Neural progenitor cell (in vitro differentiated cells): ENCODE results near the gene PSAPL1. TPM values are rescaled to one million over a fixed set of nuclear protein-coding genes. Genes with fewer than 3 reads are reported as not detected.

Experiments used
- DNase-seq: peaks from one replicate; pipeline ENCODE4 v3.0.0-alpha.2; 2016; ENCODE audit warnings: low spot score
- H2AFZ ChIP-seq: fragments of 200-600 bp; sonication (generic); replicated peaks from 2 replicates; pipeline ENCODE4 v1.6.1; 2016; ENCODE audit warnings: antibody characterized with exemption
- H3F3A ChIP-seq: fragments of 200-600 bp; sonication (generic); 2 replicates; pipeline ENCODE4 v1.6.1; 2016; ENCODE audit warnings: antibody characterized with exemption, low read depth
- H3K27ac ChIP-seq: fragments of 200-600 bp; sonication (generic); 2 replicates; pipeline ENCODE4 v1.5.1; 2016; ENCODE audit warnings: mild to moderate bottlenecking
- H3K27me3 ChIP-seq: fragments of 200-600 bp; sonication (generic); 2 replicates; pipeline ENCODE4 v1.6.1; 2016; ENCODE audit warnings: mild to moderate bottlenecking, moderate library complexity
- H3K36me3 ChIP-seq: fragments of 200-600 bp; sonication (generic); 2 replicates; pipeline ENCODE4 v1.5.1; 2016
- H3K4me1 ChIP-seq: fragments of 200-600 bp; sonication (generic); 2 replicates; pipeline ENCODE4 v1.6.1; 2016; ENCODE audit warnings: mixed run types
- H3K4me2 ChIP-seq: fragments of 200-600 bp; sonication (generic); 2 replicates; pipeline ENCODE4 v1.6.1; 2016
- H3K4me3 ChIP-seq: fragments of 200-600 bp; sonication (generic); 2 replicates; pipeline ENCODE4 v1.5.1; 2016
- H3K79me2 ChIP-seq: fragments of 200-600 bp; sonication (generic); 2 replicates; pipeline ENCODE4 v1.6.1; 2016; ENCODE audit warnings: low read depth
- H3K9ac ChIP-seq: fragments of 200-600 bp; sonication (generic); 2 replicates; pipeline ENCODE4 v1.6.1; 2016
- H3K9me3 ChIP-seq: fragments of 200-600 bp; sonication (generic); 2 replicates; pipeline ENCODE4 v1.5.1; 2016; ENCODE audit warnings: low read depth
- H4K20me1 ChIP-seq: fragments of 200-600 bp; sonication (generic); 2 replicates; pipeline ENCODE4 v1.6.1; 2016; ENCODE audit warnings: low read depth
- H3K27ac Mint-ChIP-seq: 3 replicates; pipeline ENCODE4 v1.8.0; 2021; ENCODE audit warnings: mixed read lengths
- H3K27me3 Mint-ChIP-seq: 2 replicates; pipeline ENCODE4 v1.8.0; 2022; ENCODE audit warnings: low read depth, mild to moderate bottlenecking, inconsistent platforms, moderate library complexity, mixed read lengths; ENCODE audit not compliant: insufficient read depth
- H3K36me3 Mint-ChIP-seq: 3 replicates; pipeline ENCODE4 v1.8.0; 2021; ENCODE audit warnings: mixed read lengths
- H3K4me1 Mint-ChIP-seq: 3 replicates; pipeline ENCODE4 v1.8.0; 2021; ENCODE audit warnings: mixed read lengths
- H3K4me3 Mint-ChIP-seq: 3 replicates; pipeline ENCODE4 v1.8.0; 2021; ENCODE audit warnings: mild to moderate bottlenecking, moderate library complexity, mixed read lengths
- H3K9me3 Mint-ChIP-seq: 3 replicates; pipeline ENCODE4 v1.8.0; 2020; ENCODE audit warnings: mixed read lengths
- CTCF ChIP-seq: fragments of 200-600 bp; sonication (generic); IDR thresholded peaks from 2 replicates; pipeline ENCODE4 v1.5.1; 2017; ENCODE audit warnings: antibody characterized with exemption, mild to moderate bottlenecking
- EZH2 ChIP-seq: fragments of 200-600 bp; sonication (generic); IDR thresholded peaks from 2 replicates; pipeline ENCODE4 v1.6.1; 2017; ENCODE audit warnings: antibody characterized with exemption, mild to moderate bottlenecking, moderate library complexity
- EZH2phosphoT487 ChIP-seq: fragments of 200-600 bp; sonication (generic); IDR thresholded peaks from 2 replicates; pipeline ENCODE4 v1.6.1; 2017; ENCODE audit warnings: antibody characterized with exemption
- total RNA-seq: library from RNA; depleted of rRNA; stranded (reverse); fragments of >200 nt; gene quantifications from 2 replicates; pipeline ENCODE4 v1.2.3, GENCODE V29; 2015; ENCODE audit warnings: low replicate concordance

PSAPL1 gene
- total RNA-seq, 1 donor from 2014 or later: not detected

GRCh38 chr4:7466215-7466614 is 31.5 kb upstream of the PSAPL1 start:
- peaks cover 13% of the 10 kb centered on the region for H3K4me1 ChIP-seq
- H3K9ac ChIP-seq: no peak overlapping the region
- no peaks in the 10 kb centered on the region for H3K79me2 ChIP-seq
- peaks cover 2% of the 10 kb centered on the region for H3F3A ChIP-seq
- Mint-ChIP-seq H3K27me3 (peaks cover 18% of the 10 kb centered on the region), H3K9me3 (peaks cover 12% of the 10 kb centered on the region), H3K4me3 (no peak overlapping the region), H3K36me3 (peaks cover 4% of the 10 kb centered on the region), H3K27ac (no peak overlapping the region), H3K4me1 (peaks cover 46% of the 10 kb centered on the region)
- no peak overlapping the region for H3K27ac ChIP-seq
- no peaks in the 10 kb centered on the region for H3K9me3 ChIP-seq
- TF ChIP-seq EZH2 (no peak), CTCF (no peak), EZH2phosphoT487 (no peak)
- H3K4me2 ChIP-seq: no peak overlapping the region
- H3K36me3 ChIP-seq: no peaks in the 10 kb centered on the region
- H3K27me3 ChIP-seq: no peaks in the 10 kb centered on the region
- no peak for DNase-seq
- peaks cover 5% of the 10 kb centered on the region for H4K20me1 ChIP-seq
- H3K4me3 ChIP-seq: no peak overlapping the region
- H2AFZ ChIP-seq: no peak overlapping the region

GRCh38 chr4:7465017-7465416 is 30.3 kb upstream of the PSAPL1 start:
- DNase-seq: no peak
- Histone ChIP-seq H3F3A (no peaks in the 10 kb centered on the region), H3K36me3 (no peaks in the 10 kb centered on the region), H3K9ac (no peak overlapping the region), H3K27me3 (no peaks in the 10 kb centered on the region), H3K4me1 (peaks cover 17% of the 10 kb centered on the region), H2AFZ (no peak overlapping the region), H3K4me3 (no peak overlapping the region), H3K9me3 (no peaks in the 10 kb centered on the region), H3K27ac (no peak overlapping the region), H3K4me2 (no peak overlapping the region), H4K20me1 (peaks cover 10% of the 10 kb centered on the region), H3K79me2 (no peaks in the 10 kb centered on the region)
- no peak overlapping the region for H3K27ac Mint-ChIP-seq
- peaks cover 47% of the 10 kb centered on the region for H3K4me1 Mint-ChIP-seq
- peaks cover 4% of the 10 kb centered on the region for H3K36me3 Mint-ChIP-seq
- H3K4me3 Mint-ChIP-seq: no peak overlapping the region
- H3K9me3 Mint-ChIP-seq: peaks cover 12% of the 10 kb centered on the region
- peaks cover 20% of the 10 kb centered on the region for H3K27me3 Mint-ChIP-seq
- TF ChIP-seq CTCF (no peak), EZH2 (no peak), EZH2phosphoT487 (no peak)

GRCh38 chr4:7464259-7464655 is 29.5 kb upstream of the PSAPL1 start:
- Histone ChIP-seq H3K27ac (no peak overlapping the region), H3K4me1 (peaks cover 17% of the 10 kb centered on the region), H3K9ac (no peak overlapping the region), H3K27me3 (no peaks in the 10 kb centered on the region), H3K36me3 (no peaks in the 10 kb centered on the region), H4K20me1 (peaks cover 10% of the 10 kb centered on the region), H3K4me3 (no peak overlapping the region), H3F3A (no peaks in the 10 kb centered on the region), H3K4me2 (no peak overlapping the region), H3K79me2 (no peaks in the 10 kb centered on the region), H3K9me3 (no peaks in the 10 kb centered on the region), H2AFZ (no peak overlapping the region)
- no peak for TF ChIP-seq CTCF
- H3K4me1 Mint-ChIP-seq: peaks cover 47% of the 10 kb centered on the region
- no peak overlapping the region for H3K4me3 Mint-ChIP-seq
- peaks cover 4% of the 10 kb centered on the region for H3K36me3 Mint-ChIP-seq
- peak; percentile 32 for DNase-seq
- peaks cover 20% of the 10 kb centered on the region for H3K27me3 Mint-ChIP-seq
- H3K9me3 Mint-ChIP-seq: peaks cover 12% of the 10 kb centered on the region
- no peak overlapping the region for H3K27ac Mint-ChIP-seq
